ENCODE measurements around the gene KDM4C. TPM values are rescaled to one million over a fixed set of nuclear protein-coding genes. Genes with fewer than 3 reads are reported as not detected.
A peak's percentile ranks its signal among the peaks of the same experiment; 100 is the strongest.

Gene KDM4C
- total and polyA plus RNA-seq, 2 of the 13 experiments (the other 11 are each of a cell fraction or from before 2014, with no cell fraction given), result 19.4 to 23.6 TPM

GRCh38 chr9:6757456-6758247 is at the start of gene KDM4C (continued):
- no peak; a peak in 1 of 4 replicates for TF ChIP-seq REST (IDR thresholded peaks at IDR 0.05; ENCODE audit: borderline replicate concordance in 1 of 2, low read depth in 1 of 2, low read length in 2 of 2)
- no peak for TF ChIP-seq TRIM24 (CRISPR knock-in tag; IDR thresholded peaks at IDR 0.05)
- TF ChIP-seq EZH2 (conservative IDR thresholded peaks at IDR 0.05; ENCODE audit: low read depth, low read length), result no peak
- TF ChIP-seq ZNF256 (CRISPR knock-in tag; conservative IDR thresholded peaks at IDR 0.05), result peak; percentile 85
- TF ChIP-seq ZNF30 (CRISPR knock-in tag; IDR thresholded peaks at IDR 0.05), result no peak
- peak; percentile 79 for TF ChIP-seq GMEB2 (CRISPR knock-in tag; IDR thresholded peaks at IDR 0.05; ENCODE audit: low read depth)
- TF ChIP-seq DDIT3 (CRISPR knock-in tag; IDR thresholded peaks at IDR 0.05), result no peak
- peak in 1 of 2 experiments; percentile 18; a peak in 1 of 4 replicates for TF ChIP-seq NR2F1 (CRISPR knock-in tag; IDR thresholded peaks at IDR 0.05)
- TF ChIP-seq ZNF121 (CRISPR knock-in tag; IDR thresholded peaks at IDR 0.05), result peak; percentile 90
- TF ChIP-seq ZFP82 (CRISPR knock-in tag; IDR thresholded peaks at IDR 0.05; ENCODE audit: borderline replicate concordance), result peak; percentile 59
- TF ChIP-seq HDAC2 (CRISPR knock-in tag; IDR thresholded peaks at IDR 0.05), result peak; percentile 51
- TF ChIP-seq ZNF335 (CRISPR knock-in tag; IDR thresholded peaks at IDR 0.05), result peak; percentile 49; the same call in 1 of the 2 replicates
- no peak; the same call in 1 of the 2 replicates for TF ChIP-seq ZSCAN30 (CRISPR knock-in tag; IDR thresholded peaks at IDR 0.05)
- no peak for TF ChIP-seq KLF11 (CRISPR knock-in tag; IDR thresholded peaks at IDR 0.05)
- TF ChIP-seq HNRNPUL1 (IDR thresholded peaks at IDR 0.05; ENCODE audit: low read depth, low read length), result no peak
- TF ChIP-seq ZNF331 (CRISPR knock-in tag; IDR thresholded peaks at IDR 0.05), result 0 out of 2 replicates have a peak, but pooled peaks have one; percentile 78
- TF ChIP-seq TCF7 (IDR thresholded peaks at IDR 0.05; ENCODE audit: low read depth), result no peak
- peak; percentile 76 for TF ChIP-seq IKZF4 (CRISPR knock-in tag; IDR thresholded peaks at IDR 0.05; ENCODE audit: borderline replicate concordance, low read depth, not compliant biosample characterization)
- TF ChIP-seq SMARCE1 (IDR thresholded peaks at IDR 0.05; ENCODE audit: borderline replicate concordance), result no peak
- TF ChIP-seq SRSF9 (IDR thresholded peaks at IDR 0.05; ENCODE audit: borderline replicate concordance, insufficient read depth, low read depth, low read length, poor library complexity, severe bottlenecking), result no peak
- peak; percentile 54; the same call in 1 of the 2 replicates for TF ChIP-seq CENPT (CRISPR knock-in tag; IDR thresholded peaks at IDR 0.05; ENCODE audit: low read depth)
- no peak for TF ChIP-seq RBAK (CRISPR knock-in tag; IDR thresholded peaks at IDR 0.05)
- peak; percentile 64 for TF ChIP-seq GFI1 (CRISPR knock-in tag; IDR thresholded peaks at IDR 0.05; ENCODE audit: borderline replicate concordance)
- TF ChIP-seq ZSCAN20 (CRISPR knock-in tag; IDR thresholded peaks at IDR 0.05; ENCODE audit: borderline replicate concordance), result no peak; the same call in 1 of the 2 replicates
